HG02798 (cell line): ENCODE data around the gene SAC3D1.

Experiments used
- ATAC-seq: cut with Tn5 transposase; IDR thresholded peaks from one replicate; pipeline ENCODE4 v1.9.1; 2021; ENCODE audit warnings: mild to moderate bottlenecking; ENCODE audit not compliant: unreplicated experiment, poor library complexity

The SAC3D1 gene

GRCh38 chr11:65058419-65059054 is 17.5 kb downstream of the SAC3D1 start, which contains the start of gene NAALADL1:
NAALADL1 (minus strand) TSS chr11:65058553; CDS start chr11:65058521, 32 bp downstream.
- ATAC-seq = no peak

DNA sequence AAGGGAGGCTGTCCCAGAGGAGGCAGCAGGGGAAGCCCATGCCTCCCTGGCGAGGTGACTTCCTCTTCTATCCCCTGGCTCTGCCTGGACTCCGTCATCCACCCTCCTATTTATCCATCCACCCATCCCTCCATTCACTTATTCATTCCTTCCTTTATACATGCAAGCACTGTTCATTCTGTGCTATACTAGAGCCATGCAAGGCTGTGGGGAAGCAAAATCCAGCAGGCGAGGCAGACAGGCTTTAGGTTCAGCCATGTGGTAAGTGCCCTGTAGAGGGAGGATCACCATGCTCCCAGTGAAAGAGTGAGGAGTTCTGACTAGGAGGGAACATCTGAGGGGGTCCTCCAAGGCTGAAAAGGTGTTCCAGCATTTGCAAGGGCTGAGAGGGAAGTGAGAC is 18.5 kb downstream of the SAC3D1 start:
- ATAC-seq = no peak

DNA sequence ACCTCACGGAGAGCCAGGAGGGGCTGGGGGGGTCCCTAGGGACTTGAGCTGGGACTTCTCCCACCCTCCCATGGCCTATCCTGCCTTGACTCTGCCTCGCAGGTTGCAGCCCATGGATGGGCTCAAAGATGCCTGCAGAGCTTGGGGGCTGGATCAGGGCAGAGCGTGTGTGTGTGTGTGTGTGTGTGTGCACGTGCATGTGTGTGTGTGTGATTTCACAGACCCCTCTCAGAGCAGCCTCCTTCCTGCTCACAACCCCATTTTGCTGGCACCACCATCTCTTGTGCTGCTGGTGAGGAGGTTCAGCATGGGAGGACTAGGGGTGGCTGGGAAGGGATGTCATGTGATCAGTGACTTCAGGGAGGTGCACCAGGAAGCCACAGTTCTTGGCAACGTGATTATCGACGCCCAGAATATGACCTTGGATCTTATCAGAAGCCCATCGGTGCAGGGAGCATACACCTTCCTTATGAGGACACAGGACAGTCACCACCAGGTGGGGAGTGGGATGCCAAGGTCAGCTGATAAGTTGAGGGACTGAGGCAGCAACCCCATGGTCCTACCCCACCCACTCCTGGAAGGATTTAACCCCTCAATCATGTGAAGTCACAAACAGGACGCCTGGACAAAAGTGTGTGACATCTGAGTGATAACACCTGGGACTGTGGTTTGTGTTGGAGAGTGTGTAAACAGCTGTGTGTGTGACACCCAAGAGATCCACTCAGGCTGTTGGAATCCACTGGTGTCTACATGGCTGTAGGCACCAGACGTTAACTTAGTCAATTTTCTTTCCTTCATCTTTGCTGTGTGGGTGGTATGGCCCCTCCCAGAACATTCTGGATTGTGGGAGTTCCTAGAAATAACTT is 19.2 kb downstream of the SAC3D1 start:
- ATAC-seq = no peak

- ATAC-seq = no peak
These were observed 20.0 kb downstream of the SAC3D1 start for GRCh38 chr11:65060913-65061408.

- no peak for ATAC-seq
These were observed 22.5 kb downstream of the SAC3D1 start for GRCh38 chr11:65063532-65063931.

GRCh38 chr11:65064847-65065240 is 23.8 kb downstream of the SAC3D1 start:
- ATAC-seq = no peak

DNA sequence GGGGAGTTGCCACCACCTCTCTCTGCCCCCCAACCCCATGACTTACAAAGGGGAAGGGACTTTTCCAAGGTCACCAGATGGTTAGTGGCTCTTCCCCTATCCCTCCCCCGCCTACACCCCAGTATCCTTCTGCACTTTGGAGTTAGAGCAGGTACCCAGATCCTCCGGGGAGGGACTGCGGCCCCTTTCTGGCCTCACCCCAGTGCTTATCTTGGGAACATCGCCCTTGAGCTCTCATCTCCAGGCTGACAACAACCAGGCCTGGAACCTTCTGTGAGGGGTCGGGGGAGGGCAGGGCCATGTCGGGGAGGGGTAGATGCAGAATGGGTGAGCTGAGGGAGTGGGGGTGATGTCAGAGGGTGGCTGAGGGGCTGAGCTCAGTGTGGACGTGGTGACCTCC is 24.8 kb downstream of the SAC3D1 start:
- no peak for ATAC-seq

DNA sequence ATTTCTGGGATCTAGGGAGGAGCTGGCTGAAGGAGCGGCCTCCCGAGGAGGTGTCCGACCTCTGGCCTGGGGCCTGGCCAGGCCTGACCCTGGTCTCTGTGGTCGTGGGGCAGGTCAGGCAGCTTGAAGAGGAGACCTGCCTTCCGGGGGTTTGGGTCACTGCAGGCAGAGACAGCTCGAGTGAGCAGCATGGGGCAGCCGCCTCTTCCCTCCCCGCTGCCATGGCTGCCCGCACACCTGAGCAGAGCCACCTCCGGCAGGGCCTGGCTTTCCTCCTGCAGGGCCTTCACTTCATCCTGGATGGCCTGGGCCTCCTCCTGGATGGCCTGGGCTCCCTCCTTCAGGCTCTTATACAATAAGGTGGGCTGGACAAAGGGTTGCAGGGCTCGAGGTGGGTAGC is 25.3 kb downstream of the SAC3D1 start:
- ATAC-seq = no peak

DNA sequence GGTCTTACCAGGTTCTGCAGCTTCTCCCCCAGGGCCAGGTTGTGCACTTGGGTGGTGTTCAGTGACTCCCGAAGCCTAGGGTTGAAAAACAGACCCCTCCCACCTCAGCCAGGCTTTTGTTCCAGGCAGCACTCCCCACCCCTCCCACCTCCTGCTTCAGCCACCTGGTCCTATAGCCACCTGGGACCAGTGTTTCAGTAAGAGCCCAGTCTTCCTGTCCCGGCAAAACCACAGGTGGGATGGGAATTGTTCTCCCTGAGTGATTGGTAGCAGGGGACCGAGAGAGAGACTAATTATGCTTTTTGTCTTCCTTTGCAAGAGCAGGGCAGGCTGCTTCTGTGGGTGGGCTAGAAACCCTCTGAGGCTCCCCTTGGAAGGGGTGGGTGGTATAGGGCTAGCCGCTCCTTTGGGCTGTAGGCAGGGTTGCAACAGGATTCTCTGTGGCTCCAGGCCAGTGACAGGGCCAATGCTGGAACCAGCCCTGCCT is 25.8 kb downstream of the SAC3D1 start:
- no peak for ATAC-seq

GRCh38 chr11:65067446-65067845 is 26.4 kb downstream of the SAC3D1 start:
- no peak for ATAC-seq

- no peak for ATAC-seq
These were observed 28.2 kb downstream of the SAC3D1 start for GRCh38 chr11:65069217-65069616.

DNA sequence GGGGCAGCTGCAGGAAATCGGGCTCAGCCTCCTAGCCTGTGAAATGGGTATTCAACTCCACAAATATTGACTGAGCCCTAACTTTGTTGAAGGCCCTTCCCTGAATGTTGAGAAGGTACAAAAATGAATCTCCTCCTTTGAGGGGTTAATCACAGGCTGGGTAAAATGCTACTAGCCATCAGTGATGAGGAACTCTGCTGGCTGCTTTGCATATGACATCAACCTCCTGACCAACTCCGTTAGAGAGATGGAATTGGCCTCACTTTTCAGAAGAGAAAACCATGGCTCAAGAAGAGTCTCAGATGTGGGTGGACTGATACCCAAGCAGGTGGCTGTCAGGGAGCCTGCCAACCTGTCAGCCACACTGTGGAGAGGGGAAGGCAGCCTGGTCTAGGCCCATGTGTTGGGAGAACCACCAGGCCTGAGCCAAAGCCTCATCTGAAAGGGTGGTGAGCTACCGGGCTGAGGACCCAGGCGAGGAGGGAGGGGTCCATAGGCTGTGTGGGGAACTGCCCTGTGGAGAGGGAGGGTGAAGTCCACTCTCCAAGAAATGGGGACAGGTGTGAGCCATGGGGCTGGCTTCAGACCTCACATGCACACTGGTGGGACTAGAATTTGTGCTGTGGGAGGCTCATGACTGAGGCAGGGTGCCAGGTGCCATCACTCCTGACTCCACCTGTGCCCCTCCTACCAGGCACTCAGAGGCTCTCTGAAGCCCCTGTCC is 31.1 kb downstream of the SAC3D1 start:
- ATAC-seq = no peak

DNA sequence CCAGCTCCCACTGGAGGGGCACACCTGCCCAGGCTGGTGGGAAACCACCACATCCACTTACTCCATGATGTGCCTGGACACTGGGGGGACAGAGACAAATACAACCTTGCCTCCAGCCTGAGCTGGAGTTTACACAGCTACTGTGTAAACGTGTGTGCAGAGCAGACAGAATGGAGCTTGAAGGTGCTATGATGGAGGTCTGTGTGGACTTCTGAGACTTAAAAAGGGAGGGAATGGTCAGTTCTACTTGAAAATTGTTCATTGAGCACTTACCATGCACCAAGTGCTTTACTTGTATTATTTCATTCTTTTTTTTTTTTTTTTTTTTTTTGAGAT is 31.6 kb downstream of the SAC3D1 start:
- no peak for ATAC-seq

- no peak for ATAC-seq
These were observed 36.4 kb downstream of the SAC3D1 start for GRCh38 chr11:65077451-65077850.

- peak; percentile 60 for ATAC-seq
These were observed 37.1 kb downstream of the SAC3D1 start for GRCh38 chr11:65078151-65078550.

DNA sequence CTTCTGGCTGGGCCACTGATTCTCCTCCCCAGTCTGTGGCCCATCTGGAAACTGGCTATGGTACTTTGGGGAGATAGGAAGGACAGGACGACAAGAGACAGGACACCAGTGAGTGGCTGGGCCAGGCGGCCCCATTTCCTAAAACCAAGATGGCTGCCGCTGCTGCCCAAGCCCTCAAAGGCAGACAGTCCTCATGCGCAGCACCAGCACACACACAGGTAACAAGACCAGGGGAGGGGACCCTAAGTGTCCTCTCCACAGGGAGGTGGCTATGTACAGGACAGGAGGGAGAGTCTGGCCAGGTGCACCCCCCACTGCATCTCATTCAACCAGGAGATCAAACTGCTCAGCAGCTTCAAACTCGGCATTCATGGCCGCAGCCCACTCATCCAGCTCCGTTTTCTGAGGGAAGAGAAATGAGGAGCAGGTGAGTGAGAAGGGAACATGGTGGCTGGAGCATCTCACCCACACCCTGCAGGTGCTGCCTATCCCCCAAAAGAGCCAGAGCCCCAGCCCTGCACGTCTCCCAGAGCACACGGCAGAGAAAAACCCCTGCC is 37.9 kb downstream of the SAC3D1 start:
- ATAC-seq = no peak

DNA sequence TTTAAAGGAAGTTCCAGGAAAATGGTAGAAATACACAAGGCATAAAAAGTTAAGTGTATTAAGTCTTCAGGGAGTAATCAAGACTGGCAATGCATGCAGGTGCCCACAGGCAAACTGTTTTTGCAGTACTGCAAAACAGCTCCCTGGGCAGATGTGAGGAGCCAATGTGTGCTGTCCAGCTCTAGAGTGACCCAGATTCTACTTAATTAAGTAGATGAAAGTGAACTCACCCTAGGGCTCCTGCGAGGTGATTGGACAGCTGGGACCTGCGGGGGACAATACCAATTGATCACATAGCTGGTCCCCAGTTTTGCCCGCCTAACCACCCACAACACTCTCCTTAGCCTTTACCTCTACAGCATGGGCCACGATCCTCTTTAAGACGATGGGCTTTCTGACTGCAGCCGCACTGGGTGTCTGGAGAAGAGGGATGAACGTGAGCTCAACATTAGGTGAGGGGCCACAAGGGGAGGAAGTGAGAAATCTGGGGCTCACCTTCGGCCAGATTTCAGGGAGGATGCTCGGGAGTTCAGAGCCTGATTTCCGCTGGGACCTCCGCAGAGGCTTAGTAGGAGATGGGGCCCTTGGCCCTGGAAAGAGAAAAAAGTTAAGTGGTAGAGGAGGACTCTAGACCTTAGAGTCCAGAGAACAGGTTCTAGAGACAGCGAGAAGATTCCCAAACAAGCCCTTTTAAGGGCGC is 42.3 kb downstream of the SAC3D1 start:
- ATAC-seq = peak; percentile 11

GRCh38 chr11:65083834-65084597 is 43.0 kb downstream of the SAC3D1 start, which contains the start of the genes CDCA5 and ZFPL1:
CDCA5 (minus strand) TSS chr11:65084040; CDS start chr11:65083978, 62 bp downstream.
ZFPL1 (plus strand) TSS chr11:65084222; CDS start chr11:65084699, 477 bp downstream.
- peak; percentile 92 for ATAC-seq
